Testis (tissue), 3 donors: Measurements from ENCODE around the gene LRMDA. TPM values are rescaled to one million over a fixed set of nuclear protein-coding genes. Genes with fewer than 3 reads are reported as not detected.
"Not testable (repeated sequence)": the region's sequence is repeated elsewhere in the genome, so short reads cannot be mapped to it uniquely, and the experiment has no call there.

ENCODE experiments used
- DNase-seq: peaks from one replicate; pipeline ENCODE4 v3.0.0-alpha.2; 2019
- H3K27ac ChIP-seq, 2 donors: fragments of 200-600 bp; sonication (generic); one replicate each; pipeline ENCODE4 v1.5.1; 2019
- H3K27me3 ChIP-seq: fragments of 200-600 bp; sonication (generic); one replicate; pipeline ENCODE4 v1.5.1; 2019
- H3K36me3 ChIP-seq: fragments of 200-600 bp; sonication (generic); one replicate; pipeline ENCODE4 v1.5.1; 2017; ENCODE audit warnings: low read depth; ENCODE audit errors: missing control alignments
- H3K4me1 ChIP-seq: fragments of 200-600 bp; sonication (generic); one replicate; pipeline ENCODE4 v1.5.1; 2019
- H3K4me3 ChIP-seq, 2 donors: fragments of 200-600 bp; sonication (generic); one replicate each; pipeline ENCODE4 v1.5.1; 2017 to 2019
- H3K9me3 ChIP-seq: fragments of 200-600 bp; sonication (generic); one replicate; pipeline ENCODE4 v1.5.1; 2017
- POLR2A ChIP-seq: fragments of 450-650 bp; IDR thresholded peaks from one replicate; pipeline ENCODE4 v1.6.1; 2017; ENCODE audit warnings: antibody characterized with exemption, mild to moderate bottlenecking, moderate library complexity
- WGBS, 2 donors: methylation state at CpG; one replicate each; pipeline ENCODE4 v1.1.5; 2018; 5-methylcytosine and 5-hydroxymethylcytosine counted together
- intact Hi-C: fragments of 100-400 bp; cut with DNase I; formaldehyde crosslinking; loops from one replicate; pipeline ENCODE4 v1.15.1; 2023; ENCODE audit warnings: low total_unique reads
- polyA plus RNA-seq: library from polyadenylated mRNA; stranded (reverse); fragments of 350-450 nt; fragmentation: Illumina TruSeq; extraction: RNeasy Lipid Tissue Mini Kit (QIAGEN cat#74804); gene quantifications from one replicate; pipeline ENCODE4 v1.2.3, GENCODE V29; 2014; ENCODE audit warnings: low read depth, low replicate concordance; ENCODE audit not compliant: insufficient read depth
- total RNA-seq, 2 donors: library from RNA; depleted of rRNA; stranded (reverse); fragments of >200 nt; gene quantifications; one replicate each; pipeline ENCODE4 v1.2.3, GENCODE V29; 2016
- TF ChIP-seq, protein P1 (sequence below), 3 experiments: fragments of 450-650 bp in 2 of 3; fragments of 200-600 bp in 1 of 3; sonication (generic) in 1 of 3; IDR thresholded peaks; one replicate each; pipeline ENCODE4 v1.5.1; 2016 to 2019; ENCODE audit warnings: antibody characterized with exemption in 3 of 3, mild to moderate bottlenecking in 2 of 3, moderate library complexity in 1 of 3

The LRMDA gene
- total and polyA plus RNA-seq, 3 donors from 2014 or later: 7.6 to 13.8 (median 10.6) TPM

DNA sequence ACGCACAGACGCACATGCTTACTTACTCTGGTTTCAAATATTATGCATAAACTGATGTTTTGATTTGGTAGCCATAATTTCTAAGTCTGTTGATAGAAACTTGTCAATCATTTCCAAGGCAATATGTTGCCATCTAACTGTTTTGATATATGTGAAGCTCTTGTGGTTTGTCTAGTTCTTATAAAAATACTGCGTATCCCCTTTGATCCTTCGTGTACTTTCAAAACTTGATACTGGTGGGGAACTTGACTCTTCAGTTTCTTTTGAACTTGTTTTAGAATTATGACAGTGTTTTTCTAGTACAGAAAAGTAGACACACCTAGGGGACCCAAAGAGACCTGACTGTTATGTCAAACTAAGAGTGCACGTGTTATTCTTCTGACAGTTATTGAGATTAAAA, 708.0 kb downstream of the LRMDA start:
- H3K4me1 ChIP-seq: no peaks in the 10 kb centered on the region
- H3K27ac ChIP-seq: no peak overlapping the region
- no peaks in the 10 kb centered on the region for H3K36me3 ChIP-seq
- no peak for DNase-seq
- TF ChIP-seq POLR2A: no peak
- TF ChIP-seq, protein P1, sequence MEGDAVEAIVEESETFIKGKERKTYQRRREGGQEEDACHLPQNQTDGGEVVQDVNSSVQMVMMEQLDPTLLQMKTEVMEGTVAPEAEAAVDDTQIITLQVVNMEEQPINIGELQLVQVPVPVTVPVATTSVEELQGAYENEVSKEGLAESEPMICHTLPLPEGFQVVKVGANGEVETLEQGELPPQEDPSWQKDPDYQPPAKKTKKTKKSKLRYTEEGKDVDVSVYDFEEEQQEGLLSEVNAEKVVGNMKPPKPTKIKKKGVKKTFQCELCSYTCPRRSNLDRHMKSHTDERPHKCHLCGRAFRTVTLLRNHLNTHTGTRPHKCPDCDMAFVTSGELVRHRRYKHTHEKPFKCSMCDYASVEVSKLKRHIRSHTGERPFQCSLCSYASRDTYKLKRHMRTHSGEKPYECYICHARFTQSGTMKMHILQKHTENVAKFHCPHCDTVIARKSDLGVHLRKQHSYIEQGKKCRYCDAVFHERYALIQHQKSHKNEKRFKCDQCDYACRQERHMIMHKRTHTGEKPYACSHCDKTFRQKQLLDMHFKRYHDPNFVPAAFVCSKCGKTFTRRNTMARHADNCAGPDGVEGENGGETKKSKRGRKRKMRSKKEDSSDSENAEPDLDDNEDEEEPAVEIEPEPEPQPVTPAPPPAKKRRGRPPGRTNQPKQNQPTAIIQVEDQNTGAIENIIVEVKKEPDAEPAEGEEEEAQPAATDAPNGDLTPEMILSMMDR (IDR thresholded peaks at IDR 0.05): no peak
- intact Hi-C loops: no loop called here
- H3K4me3 ChIP-seq: no peak overlapping the region
- no peaks in the 10 kb centered on the region for H3K27me3 ChIP-seq
- H3K9me3 ChIP-seq: no peaks in the 10 kb centered on the region
- 88 to 92% methylated on average over 5 of the region's 5 CpGs for whole genome bisulfite sequencing, 2 donors

DNA sequence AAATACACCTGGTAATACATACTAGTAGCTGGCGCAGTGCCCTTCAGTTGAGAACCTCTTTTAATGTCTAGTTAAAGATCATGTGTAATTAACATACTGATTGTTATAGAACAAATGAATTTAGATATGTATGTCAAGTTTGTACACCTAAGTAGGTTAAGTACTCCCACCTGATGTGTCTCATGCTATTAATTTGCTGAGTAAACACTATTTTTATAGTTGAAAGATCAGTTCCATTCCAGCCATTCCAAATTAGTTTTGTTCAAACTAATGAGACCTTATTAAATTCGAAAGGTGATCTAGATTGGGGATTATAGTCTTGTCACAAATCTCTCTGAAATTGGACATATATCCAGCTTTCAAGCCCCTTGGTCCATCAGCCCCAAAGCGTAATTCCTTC, 710.0 kb downstream of the LRMDA start:
- H3K27me3 ChIP-seq: no peaks in the 10 kb centered on the region
- intact Hi-C loops: no loop called here
- H3K9me3 ChIP-seq: no peaks in the 10 kb centered on the region
- no peaks in the 10 kb centered on the region for H3K4me1 ChIP-seq
- TF ChIP-seq, protein P1 (IDR thresholded peaks at IDR 0.05): no peak
- no peak for TF ChIP-seq POLR2A
- H3K36me3 ChIP-seq: no peaks in the 10 kb centered on the region
- no peak overlapping the region for H3K4me3 ChIP-seq
- WGBS, 2 donors: 94 to 96% methylated on average over 3 of the region's 3 CpGs
- DNase-seq: no peak
- H3K27ac ChIP-seq: no peak overlapping the region

DNA sequence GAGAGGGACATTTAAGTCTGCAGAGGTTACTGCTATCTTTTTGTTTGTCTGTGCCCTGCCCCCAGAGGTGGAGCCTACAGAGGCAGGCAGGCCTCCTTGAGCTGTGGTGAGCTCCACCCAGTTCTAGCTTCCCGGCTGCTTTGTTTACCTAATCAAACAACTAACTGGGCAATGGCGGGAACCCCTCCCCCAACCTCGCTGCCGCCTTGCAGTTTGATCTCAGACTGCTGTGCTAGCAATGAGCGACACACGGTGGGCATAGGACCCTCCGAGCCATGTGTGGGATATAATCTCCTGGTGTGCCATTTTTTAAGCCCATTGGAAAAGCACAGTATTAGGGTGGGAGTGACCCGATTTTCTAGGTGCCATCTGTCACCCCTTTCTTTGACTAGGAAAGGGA, 716.8 kb downstream of the LRMDA start:
- H3K27me3 ChIP-seq, H3K4me3 ChIP-seq, intact Hi-C loops, H3K4me1 ChIP-seq, DNase-seq, H3K27ac ChIP-seq, H3K36me3 ChIP-seq, H3K9me3 ChIP-seq: not testable (repeated sequence)
- 96 to 97% methylated on average over 6 to 8 of the region's 8 CpGs for WGBS, 2 donors

DNA sequence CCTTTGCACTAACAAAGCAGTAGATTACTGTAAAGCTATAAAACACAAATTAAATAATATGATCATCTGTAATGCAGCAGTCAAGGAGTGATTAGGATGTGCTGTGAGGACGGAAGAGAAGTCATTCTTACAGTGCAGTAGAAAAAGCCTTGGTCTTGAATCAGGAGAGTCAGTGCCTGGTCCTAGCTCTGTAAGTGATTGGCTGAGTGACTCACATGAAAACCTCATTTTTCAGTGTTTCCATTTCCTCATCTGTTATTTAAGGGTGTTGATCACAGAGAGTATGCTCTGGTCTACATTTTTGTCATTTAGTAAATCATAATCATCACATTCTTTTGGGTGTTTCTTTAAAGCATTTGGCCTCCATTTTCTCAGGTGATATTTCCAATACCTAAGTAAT, 717.8 kb downstream of the LRMDA start:
- TF ChIP-seq POLR2A: no peak
- TF ChIP-seq, protein P1 (IDR thresholded peaks at IDR 0.05): no peak
- no peak for DNase-seq
- Histone ChIP-seq H3K27ac (no peak overlapping the region), H3K9me3 (no peaks in the 10 kb centered on the region), H3K36me3 (no peaks in the 10 kb centered on the region), H3K4me3 (no peak overlapping the region), H3K27me3 (no peaks in the 10 kb centered on the region), H3K4me1 (no peaks in the 10 kb centered on the region)
- intact Hi-C loops: no loop called here
- WGBS, 2 donors: 94 to 98% methylated on average over 1 of the region's 1 CpG

DNA sequence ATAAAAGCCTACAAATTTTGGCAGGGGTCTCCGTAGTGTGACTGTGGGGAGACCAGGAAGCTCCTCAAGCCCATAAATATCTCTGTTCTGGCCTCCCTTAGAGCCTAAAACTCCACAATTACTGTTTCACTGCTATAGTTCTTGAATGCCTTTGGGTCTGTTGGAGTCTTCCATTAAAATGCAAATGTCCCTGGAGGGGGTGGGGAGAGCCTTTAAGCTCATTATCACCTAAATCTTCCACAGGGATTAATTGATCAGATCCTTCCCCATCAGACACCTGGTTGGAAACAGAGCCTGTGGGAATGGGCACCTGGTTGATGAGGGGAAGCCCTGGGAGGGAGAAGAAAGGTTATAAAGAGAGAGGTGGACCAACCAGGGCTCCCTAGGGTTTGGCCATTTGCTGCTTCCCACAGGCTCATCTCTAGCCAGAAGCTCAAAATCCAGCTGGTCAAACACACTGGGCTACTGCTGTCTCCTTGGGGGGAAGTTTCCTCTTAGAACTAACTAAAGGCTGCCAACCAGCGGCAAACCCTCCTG, 718.2 kb downstream of the LRMDA start:
- Histone ChIP-seq H3K9me3 (no peaks in the 10 kb centered on the region), H3K27ac (no peak overlapping the region), H3K4me3 (no peak overlapping the region), H3K4me1 (no peaks in the 10 kb centered on the region), H3K36me3 (no peaks in the 10 kb centered on the region), H3K27me3 (no peaks in the 10 kb centered on the region)
- DNase-seq: no peak
- 93 to 100% methylated on average over 2 of the region's 2 CpGs for WGBS, 2 donors
- intact Hi-C loops: no loop called here
- TF ChIP-seq, protein P1 (IDR thresholded peaks at IDR 0.05): no peak
- TF ChIP-seq POLR2A: no peak
